Activated B cell treated with CpG ODN at 0.5 μM for 24 hours (primary cell): Measurements from ENCODE around the gene KRT14. TPM values are rescaled to one million over a fixed set of nuclear protein-coding genes. Genes with fewer than 3 reads are reported as not detected.

Experiments used
- ATAC-seq: fragments of 200-7000 bp; cut with Tn5 transposase; one replicate; pipeline ENCODE4 v1.10.0; 2021; ENCODE audit warnings: low read depth, mild to moderate bottlenecking, moderate library complexity
- CTCF ChIA-PET: fragments of 350-600 bp; sonication (Branson Sonifier 250); formaldehyde crosslinking; loops from one replicate; lab custom pipeline; 2021; ENCODE audit warnings: antibody characterized with exemption; lab: Charles Lee
- POLR2A ChIA-PET: fragments of 350-600 bp; sonication (Branson Sonifier 250); formaldehyde crosslinking; loops from one replicate; lab custom pipeline; 2021; ENCODE audit warnings: antibody characterized with exemption; lab: Charles Lee
- DNase-seq: peaks from one replicate; pipeline ENCODE4 v3.0.0; 2022
- H3K27ac Mint-ChIP-seq: one replicate; pipeline ENCODE4 v1.8.0; 2020; ENCODE audit warnings: mixed read lengths
- H3K27me3 Mint-ChIP-seq: one replicate; pipeline ENCODE4 v1.8.0; 2021; ENCODE audit warnings: mixed read lengths
- H3K36me3 Mint-ChIP-seq: one replicate; pipeline ENCODE4 v1.8.0; 2021; ENCODE audit warnings: low read depth, mixed read lengths
- H3K4me1 Mint-ChIP-seq: one replicate; pipeline ENCODE4 v1.8.0; 2021; ENCODE audit warnings: mixed read lengths
- H3K4me3 Mint-ChIP-seq: one replicate; pipeline ENCODE4 v1.8.0; 2020; ENCODE audit warnings: mild to moderate bottlenecking, mixed read lengths
- H3K9me3 Mint-ChIP-seq: one replicate; pipeline ENCODE4 v1.8.0; 2020; ENCODE audit warnings: mixed read lengths
- CTCF ChIP-seq: fragments of 200-600 bp; IDR thresholded peaks from one replicate; pipeline ENCODE4 v1.8.0; 2022; ENCODE audit warnings: antibody characterized with exemption, mild to moderate bottlenecking
- intact Hi-C: fragments of 100-400 bp; cut with micrococcal nuclease; formaldehyde crosslinking; loops from one replicate; pipeline ENCODE4 v1.15.1; 2024
- total RNA-seq: library from RNA; stranded (reverse); gene quantifications from 2 replicates; pipeline ENCODE4 v1.2.3, GENCODE V29; 2022

KRT14 gene
- not detected in 2 replicates for total RNA-seq

- Mint-ChIP-seq H3K4me1 (no peaks in the 10 kb centered on the region), H3K36me3 (no peaks in the 10 kb centered on the region), H3K9me3 (no peaks in the 10 kb centered on the region), H3K4me3 (no peak within 1 kb of the TSS), H3K27me3 (peaks cover 27% of the 10 kb centered on the region), H3K27ac (no peak within 1 kb of the TSS)
- intact Hi-C loops: no loop called here
- ATAC-seq (no peak), DNase-seq (no peak)
- no peak for TF ChIP-seq CTCF
- POLR2A ChIA-PET: no interaction called here
- CTCF ChIA-PET: no interaction called here
Observed at GRCh38 chr17:41586863-41587495, at the start of gene KRT14. TSS of gene KRT14 (minus strand) at chr17:41586895. CDS start at chr17:41586834, 61 bp downstream.

GRCh38 chr17:41635121-41636097 is 48.7 kb upstream of the KRT14 start:
- intact Hi-C loops: no loop called here
- Mint-ChIP-seq H3K4me3 (no peak overlapping the region), H3K36me3 (no peaks in the 10 kb centered on the region), H3K27me3 (peaks cover 4% of the 10 kb centered on the region), H3K9me3 (no peaks in the 10 kb centered on the region), H3K27ac (no peak overlapping the region), H3K4me1 (no peaks in the 10 kb centered on the region)
- no peak for DNase-seq
- no peak for TF ChIP-seq CTCF
- CTCF ChIA-PET: no interaction called here
- ATAC-seq: no peak
- POLR2A ChIA-PET: interaction anchor here (0.6 kb wide), 2 partner anchors 54 to 1275 kb away, joined by 3 read pairs; partner anchors contain the start of gene EIF1

- ATAC-seq (no peak), DNase-seq (no peak)
- Mint-ChIP-seq H3K27me3 (peaks cover 4% of the 10 kb centered on the region), H3K27ac (no peak overlapping the region), H3K4me3 (no peak overlapping the region), H3K36me3 (no peaks in the 10 kb centered on the region), H3K4me1 (no peaks in the 10 kb centered on the region), H3K9me3 (no peaks in the 10 kb centered on the region)
- CTCF ChIA-PET: no interaction called here
- intact Hi-C loops: no loop called here
- no peak for TF ChIP-seq CTCF
- POLR2A ChIA-PET: no interaction called here
Observed at GRCh38 chr17:41634639-41635038, 47.9 kb upstream of the KRT14 start.

- Mint-ChIP-seq H3K27me3 (peaks cover 2% of the 10 kb centered on the region), H3K4me3 (no peak overlapping the region), H3K27ac (no peak overlapping the region), H3K9me3 (no peaks in the 10 kb centered on the region), H3K36me3 (no peaks in the 10 kb centered on the region), H3K4me1 (no peaks in the 10 kb centered on the region)
- intact Hi-C loops: no loop called here
- no peak for ATAC-seq
- ChIA-PET POLR2A (no interaction called here), CTCF (no interaction called here)
- no peak for TF ChIP-seq CTCF
- DNase-seq: no peak
Observed at GRCh38 chr17:41633556-41634199, 47.0 kb upstream of the KRT14 start.
